Dedifferentiated amniotic fluid mesenchymal stem cell (primary cell): ENCODE results near the gene CLRN3.

Experiments used
- DNase-seq: peaks from one replicate; pipeline ENCODE4 v3.0.0-alpha.2; 2016; ENCODE audit errors: extremely low spot score

The CLRN3 gene

DNA sequence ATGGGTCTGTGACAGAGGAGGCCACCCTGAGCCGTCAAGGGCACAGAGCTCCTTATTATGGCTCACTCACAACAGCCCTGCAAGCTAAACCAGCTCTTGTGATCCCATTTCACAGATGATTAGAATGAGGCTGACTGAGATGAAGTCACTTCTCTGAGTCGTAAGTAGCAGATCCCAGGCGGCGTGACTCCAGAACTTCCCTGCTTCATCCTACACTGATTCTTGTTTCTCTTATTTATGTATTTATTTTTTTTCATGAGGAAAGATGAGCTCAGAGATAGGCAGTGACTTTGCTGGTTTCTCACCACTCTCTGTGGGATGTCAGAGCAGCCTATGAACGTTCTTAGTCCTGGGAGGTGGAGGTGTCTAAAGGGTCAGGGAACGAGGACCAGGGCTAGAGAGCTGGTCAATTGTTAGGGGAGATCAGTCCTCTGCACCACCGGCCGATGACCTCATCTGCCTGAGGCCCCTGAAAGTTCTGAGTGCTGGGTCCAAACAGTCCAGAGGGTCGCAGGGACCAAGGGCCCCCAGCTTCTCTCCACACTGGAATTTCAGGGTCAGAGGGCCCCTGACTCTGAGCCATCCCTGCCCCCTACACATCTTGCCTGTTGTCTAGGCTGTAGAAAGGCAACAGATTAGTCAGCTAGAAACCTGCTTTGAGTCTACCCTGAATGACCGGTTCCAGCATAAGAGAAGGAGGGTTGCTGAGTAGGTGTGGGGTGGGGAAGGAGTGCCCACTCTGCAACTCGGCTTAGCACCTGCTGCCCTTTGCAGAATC lies 17.9 kb downstream of the CLRN3 start:
- no peak for DNase-seq

DNA sequence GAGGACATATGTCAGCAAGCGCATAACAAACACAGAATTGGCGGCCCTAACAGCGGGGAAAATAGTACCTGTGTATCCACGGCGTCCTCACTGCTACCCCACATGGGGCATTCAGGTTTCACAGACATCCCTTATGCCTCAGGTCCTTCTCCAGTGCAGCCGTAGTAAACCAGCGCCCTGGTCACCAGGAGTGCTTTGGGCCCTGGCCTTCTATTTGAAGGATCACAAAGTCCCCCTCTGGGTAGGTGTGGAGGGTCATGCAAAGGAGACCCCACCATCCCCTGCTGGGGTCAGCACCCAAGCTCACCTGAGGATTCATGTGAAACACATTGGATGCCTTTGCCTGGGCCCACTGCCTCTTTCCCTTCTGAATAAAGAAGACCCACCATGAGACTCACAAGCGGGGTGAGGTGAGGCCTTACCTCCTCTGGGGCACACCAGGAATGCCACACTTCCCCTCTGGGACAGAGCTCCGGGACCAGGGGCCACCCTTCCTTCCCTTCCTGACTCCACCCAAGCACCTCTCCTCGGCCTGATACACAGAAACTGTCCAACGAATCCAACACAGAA lies 18.8 kb downstream of the CLRN3 start:
- DNase-seq = no peak

- DNase-seq = no peak
Measured at GRCh38 chr10:127872871-127873600, 19.7 kb downstream of the CLRN3 start.

DNA sequence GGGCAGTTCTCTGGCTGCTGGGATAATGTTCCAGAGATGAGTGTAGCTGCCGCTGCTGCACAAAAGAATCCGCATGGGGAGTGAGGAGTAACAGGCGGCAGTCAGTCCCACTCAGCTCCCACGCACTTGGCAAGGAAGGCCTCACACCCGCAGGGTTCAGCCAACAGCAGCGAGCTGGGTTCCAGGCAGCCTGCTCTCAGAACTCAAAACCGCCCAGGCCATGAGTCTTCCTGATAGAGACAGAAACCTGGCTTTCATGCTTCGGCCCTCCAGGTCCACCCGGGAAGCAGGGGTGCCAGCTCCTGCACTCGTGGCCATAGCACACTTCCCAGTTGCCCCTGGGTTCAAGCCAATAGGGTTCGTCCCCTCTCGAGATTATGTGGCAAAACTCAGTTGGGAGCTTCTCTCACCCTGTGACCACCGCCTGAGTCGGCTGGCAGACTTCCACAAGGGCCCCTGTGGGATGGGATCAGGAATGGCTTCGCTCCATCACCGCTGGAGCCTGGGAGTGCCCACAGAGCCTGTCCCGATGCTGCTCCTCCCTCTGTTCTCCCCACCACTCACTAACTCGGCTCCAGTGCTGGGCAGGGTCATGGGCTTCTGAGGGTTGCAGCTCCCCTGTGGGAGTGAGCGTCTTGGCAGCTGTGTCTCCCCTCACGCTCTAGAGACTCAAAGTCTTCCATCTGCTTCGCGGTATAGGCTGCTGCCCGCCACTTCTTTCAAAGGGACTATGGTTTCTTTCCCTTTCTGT lies 20.6 kb downstream of the CLRN3 start:
- DNase-seq = no peak

DNA sequence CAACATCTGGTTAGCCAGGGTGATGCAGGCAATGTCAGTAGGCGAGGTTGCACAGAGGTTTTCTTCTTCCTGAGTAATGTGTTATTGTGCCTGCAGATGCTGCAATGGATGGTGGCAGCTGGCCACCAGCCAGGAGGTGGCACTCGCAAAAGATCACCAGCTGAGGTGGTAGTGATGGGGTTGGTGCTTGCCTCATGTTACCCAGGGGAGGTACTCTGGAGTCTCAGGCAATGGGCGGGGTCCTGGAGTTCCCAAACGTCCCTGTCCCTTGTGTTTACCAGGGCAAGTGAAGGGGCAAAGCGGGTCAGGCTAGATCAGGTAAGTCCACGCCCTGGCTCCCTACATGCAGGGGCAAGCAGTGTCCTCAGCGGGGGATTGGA lies 21.1 kb downstream of the CLRN3 start:
- no peak for DNase-seq

GRCh38 chr10:127869329-127869728 lies 23.4 kb downstream of the CLRN3 start:
- no peak for DNase-seq

- no peak for DNase-seq
Measured at GRCh38 chr10:127867805-127868204, 24.9 kb downstream of the CLRN3 start.

DNA sequence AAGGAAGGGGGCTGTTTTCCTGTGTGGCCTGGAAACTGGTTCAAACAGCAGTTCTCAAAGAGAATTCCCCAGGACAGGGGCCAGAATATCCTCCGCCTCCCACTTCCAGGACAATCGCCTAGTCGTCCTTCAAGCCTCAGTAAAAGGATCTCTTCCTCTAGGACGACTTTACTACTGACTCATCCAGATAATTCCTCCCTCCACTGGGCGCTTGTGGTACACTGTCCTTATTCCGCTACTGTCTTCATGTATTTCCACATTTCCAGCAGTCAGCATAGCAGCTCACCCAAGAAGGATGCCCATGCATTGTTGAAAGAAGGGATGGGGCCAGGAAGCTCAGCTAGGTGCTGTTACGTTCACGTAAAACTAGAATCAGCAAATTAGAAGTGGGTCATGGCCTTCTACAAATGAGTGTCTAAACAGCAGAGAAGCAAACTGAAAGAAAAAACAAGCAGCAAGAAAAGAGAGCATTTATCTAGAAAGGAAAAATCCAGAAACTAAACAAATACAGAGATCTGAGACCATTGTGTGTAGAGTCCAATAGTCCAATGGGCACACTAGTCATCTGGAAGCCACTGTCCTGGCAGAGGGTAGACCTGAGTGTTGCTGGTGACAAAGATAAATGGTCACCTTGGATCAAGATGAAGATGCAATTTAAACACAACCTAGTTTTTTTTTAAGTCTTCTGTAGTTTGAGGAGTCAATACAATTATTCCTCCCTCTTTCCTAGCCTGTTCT lies 26.3 kb downstream of the CLRN3 start:
- no peak for DNase-seq

GRCh38 chr10:127863231-127863825 lies 29.4 kb downstream of the CLRN3 start:
- no peak for DNase-seq

DNA sequence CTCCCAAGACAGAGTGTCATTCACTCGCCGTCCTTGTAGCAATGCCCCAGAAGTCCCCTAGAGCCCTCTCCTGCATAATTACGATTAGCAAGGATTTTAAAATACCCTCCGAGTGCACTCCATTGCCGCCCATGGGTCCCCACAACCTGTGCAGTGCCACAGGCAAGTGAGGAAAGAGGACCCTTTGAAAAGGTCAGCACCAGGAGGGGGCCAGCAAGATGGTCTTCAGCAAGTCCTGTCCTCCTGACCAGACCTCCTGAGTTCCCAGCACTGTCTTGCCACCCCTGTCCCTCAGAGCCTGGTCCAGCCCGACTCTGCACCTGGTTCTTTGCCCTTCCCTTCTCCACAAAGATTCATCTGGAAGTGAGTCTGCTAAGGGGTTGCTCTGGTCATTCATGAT lies 32.1 kb downstream of the CLRN3 start:
- DNase-seq = no peak

- no peak for DNase-seq
Measured at GRCh38 chr10:127855976-127856375, 36.8 kb downstream of the CLRN3 start.

- no peak for DNase-seq
Measured at GRCh38 chr10:127855591-127855881, 37.2 kb downstream of the CLRN3 start.

DNA sequence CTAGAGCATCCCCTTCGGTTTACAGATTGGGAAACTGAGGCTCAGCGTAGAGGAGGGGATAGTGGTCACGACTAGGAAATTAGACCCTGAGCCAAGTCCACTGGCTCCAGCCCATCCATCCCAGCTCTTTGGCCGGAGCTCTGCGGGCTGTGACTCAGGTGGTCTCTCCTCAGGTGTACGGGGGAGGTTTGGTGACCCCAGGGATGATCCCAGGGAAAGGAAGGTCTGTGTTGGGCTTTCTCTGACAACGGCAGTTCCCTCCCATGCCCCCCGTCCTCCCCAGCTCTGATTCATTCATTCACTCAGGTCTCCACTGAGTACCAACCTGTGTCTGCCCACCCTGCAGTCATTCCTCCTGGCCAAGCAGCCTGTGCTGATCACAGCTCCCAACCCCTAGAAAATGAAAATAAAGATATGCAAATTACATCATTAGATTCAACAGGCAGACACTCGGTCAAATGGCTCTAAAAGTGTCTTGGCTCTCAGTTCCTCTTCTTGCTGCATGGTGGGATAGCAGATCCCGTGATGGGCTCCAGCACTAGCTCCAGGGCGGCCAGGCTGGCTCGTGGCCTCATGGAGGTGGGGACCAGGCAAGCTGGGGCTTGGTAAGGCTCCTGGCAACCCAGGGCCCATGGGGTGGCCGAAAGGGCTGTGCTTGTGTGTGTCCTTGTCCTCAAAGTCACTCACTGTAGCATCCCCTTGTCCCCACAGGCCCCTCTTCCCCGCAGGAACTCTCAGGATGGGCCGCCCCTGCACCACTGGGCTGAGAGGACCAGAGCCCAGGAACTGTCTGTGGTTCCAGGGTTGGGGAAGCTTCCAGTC lies 37.8 kb downstream of the CLRN3 start:
- DNase-seq = no peak

DNA sequence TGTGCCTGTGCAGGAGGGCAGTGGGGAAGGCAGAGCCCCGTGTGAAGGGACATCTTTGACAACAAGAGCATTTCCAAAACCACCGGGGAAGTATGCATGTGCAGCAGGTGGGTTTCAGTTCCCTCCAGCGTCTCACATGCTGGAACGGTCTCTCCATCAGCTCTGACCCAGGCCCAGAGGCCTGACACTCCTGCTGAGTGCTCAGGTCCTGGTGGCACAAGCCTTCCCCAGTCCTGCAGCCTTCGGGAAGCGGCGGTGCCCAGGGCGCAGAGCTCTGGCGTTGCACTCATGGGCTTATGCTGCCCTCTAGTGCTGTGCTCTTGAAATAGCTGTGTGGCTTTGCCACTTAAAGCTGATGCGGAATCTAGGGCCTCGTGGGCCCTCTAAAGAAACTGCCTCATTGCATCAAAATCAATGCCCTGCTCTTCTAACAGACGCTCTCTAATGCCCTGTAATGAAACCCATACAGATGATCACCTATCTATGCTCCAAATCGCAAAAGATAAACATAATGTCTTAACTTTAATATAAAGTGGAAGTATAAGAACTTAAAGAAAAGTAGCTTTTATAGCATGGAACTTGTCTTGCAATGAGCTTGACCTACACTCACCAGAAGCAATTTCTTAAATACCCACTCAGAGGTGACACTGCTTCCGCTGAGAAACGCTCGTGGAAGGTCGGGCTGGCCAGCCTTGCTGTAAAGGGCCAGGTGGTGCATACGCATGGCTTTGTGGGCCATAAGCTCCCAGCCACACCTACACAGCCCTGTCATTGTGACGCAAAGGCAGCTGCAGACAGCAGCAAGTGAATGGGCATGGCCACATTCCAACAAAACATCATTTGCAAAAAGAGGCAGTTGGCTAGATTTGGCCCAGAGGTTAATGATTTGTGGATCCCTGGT lies 38.6 kb downstream of the CLRN3 start:
- peak; percentile 23 for DNase-seq

DNA sequence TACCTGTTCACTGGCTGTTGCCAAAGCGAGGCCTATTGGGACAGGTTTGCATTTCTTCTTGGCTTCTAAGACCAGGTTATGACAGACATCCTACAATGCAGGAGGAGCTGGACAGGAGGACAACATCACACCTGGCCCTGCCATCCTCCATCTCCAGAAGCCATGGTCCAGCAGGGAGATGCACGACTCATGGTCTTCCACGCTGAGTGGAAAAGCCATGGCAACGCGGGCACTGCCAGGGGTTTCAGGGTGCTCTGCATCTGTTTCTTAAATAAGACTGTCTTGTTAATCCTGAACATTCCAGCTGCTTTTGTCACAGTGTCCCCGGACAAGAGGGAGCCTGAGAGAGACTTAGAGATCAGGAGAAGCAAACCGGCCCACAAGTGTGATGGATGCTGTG lies 40.3 kb downstream of the CLRN3 start:
- no peak for DNase-seq

- DNase-seq = no peak
Measured at GRCh38 chr10:127851661-127852194, 41.0 kb downstream of the CLRN3 start.

GRCh38 chr10:127850944-127851343 lies 41.8 kb downstream of the CLRN3 start:
- DNase-seq = no peak

GRCh38 chr10:127849921-127850320 lies 42.8 kb downstream of the CLRN3 start:
- DNase-seq = no peak

DNA sequence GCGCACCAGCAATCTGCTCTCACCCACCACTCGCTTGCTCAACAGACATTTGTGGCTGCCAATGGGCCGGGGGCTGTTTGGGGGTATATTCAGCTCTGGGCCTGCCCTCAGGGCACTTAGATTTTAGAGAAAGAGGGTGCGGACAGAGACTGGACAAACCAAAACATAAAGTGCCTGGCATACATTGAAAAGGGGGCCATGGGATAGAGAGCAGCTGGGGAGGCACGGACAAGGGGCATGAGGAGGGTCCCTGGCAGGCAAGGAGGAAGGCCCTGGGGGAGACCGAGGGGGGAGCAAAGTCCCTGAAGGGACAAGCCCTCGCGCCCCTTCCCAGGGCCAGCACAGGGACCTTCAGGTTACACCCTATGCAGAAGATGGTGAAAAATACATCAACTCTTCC lies 43.5 kb downstream of the CLRN3 start:
- no peak for DNase-seq
